ENCODE measurements around the gene SERPINA3.

GRCh38 chr14:94572637-94573303 is 39.4 kb upstream of the SERPINA3 start:
- TF ChIP-seq POLR2A (IDR thresholded peaks at IDR 0.05): no peak
- TF ChIP-seq CTCF (IDR thresholded peaks at IDR 0.05): no peak
